ENCODE measurements around the gene ST6GALNAC4. TPM values are rescaled to one million over a fixed set of nuclear protein-coding genes. Genes with fewer than 3 reads are reported as not detected.

Gene ST6GALNAC4
- total and polyA plus RNA-seq, 10 of the 15 experiments (the other 5 are each of a cell fraction or from before 2014, with no cell fraction given) = 4.2 to 63.2 (median 35.2) TPM

- Histone ChIP-seq H3K27ac (ENCODE audit: control insufficient read depth, insufficient read depth) (peak overlapping the region; percentile 90), H3K4me1 (ENCODE audit: control insufficient read depth, insufficient read depth, low read length) (peaks cover 61% of the 10 kb centered on the region), H3K9ac (ENCODE audit: control insufficient read depth, insufficient read depth, low read length) (peak overlapping the region; percentile 57), H3K4me2 (ENCODE audit: control insufficient read depth, insufficient read depth) (peak overlapping the region; percentile 75), H3K9me3 (replicated peaks; ENCODE audit: control insufficient read depth, insufficient read depth, low read length) (no peaks in the 10 kb centered on the region), H2AFZ (ENCODE audit: control insufficient read depth, low read depth, low read length) (no peak overlapping the region), H3K36me3 (ENCODE audit: control insufficient read depth in 2 of 2, insufficient read depth in 2 of 2, low read length in 1 of 2) (peaks cover 3 to 13% of the 10 kb centered on the region in 2 experiments; a peak in 2 of 4 replicates), H3K79me2 (ENCODE audit: control insufficient read depth, insufficient read depth, low read length) (peaks cover 8% of the 10 kb centered on the region), H4K20me1 (ENCODE audit: control insufficient read depth, insufficient read depth) (no peaks in the 10 kb centered on the region), H3K27me3 (replicated peaks in 1 of 2; ENCODE audit: control insufficient read depth in 2 of 2, insufficient read depth in 2 of 2, low read length in 1 of 2) (no peaks in the 10 kb centered on the region), H3K4me3 (0 out of 2 replicates have a peak overlapping the region, but pooled peaks have one; percentile 5)
- BruUV-seq (replicated peaks) = no TSS peak
- DNase-seq (ENCODE audit: low read depth, low spot score) (no peak), FAIRE-seq (peak; percentile 69), ATAC-seq (peak; percentile 67)
- ChIA-PET POLR2A (interaction anchor here (0.5 to 11.0 kb wide), 9 partner anchors 10 to 474 kb away, joined by 3 to 166 read pairs (median 4); partner anchors contain the start of genes CDK9, SH2D3C and ST6GALNAC4), RAD21 (ENCODE audit: unreplicated experiment) (interaction anchor here (0.7 to 10.1 kb wide), 6 partner anchors 8 to 171 kb away, joined by 3 to 92 read pairs (median 6); partner anchors contain the start of genes SH2D3C, ST6GALNAC4 and TOR2A), CTCF (interaction anchor here (0.7 to 1.6 kb wide), 9 partner anchors 10 to 122 kb away, joined by 3 to 18 read pairs (median 4); partner anchors contain the start of gene ST6GALNAC4), SMC1A (ENCODE audit: uncharacterized antibody, unreplicated experiment) (interaction anchor here (1.0 to 4.9 kb wide), 6 partner anchors 11 to 126 kb away, joined by 3 to 37 read pairs (median 5); partner anchors contain the start of gene ST6GALNAC4)
- WGBS (ENCODE audit: insufficient coverage, insufficient replicate concordance, low lambda C conversion rate, missing lambda C conversion rate) = 2% methylated on average over 12 of the region's 12 CpGs
- in situ Hi-C loops (cut with MboI) = no loop called here
- intact Hi-C loops (cut with micrococcal nuclease; ENCODE audit: unreplicated experiment) = no loop called here
- TF ChIP-seq, protein P1, sequence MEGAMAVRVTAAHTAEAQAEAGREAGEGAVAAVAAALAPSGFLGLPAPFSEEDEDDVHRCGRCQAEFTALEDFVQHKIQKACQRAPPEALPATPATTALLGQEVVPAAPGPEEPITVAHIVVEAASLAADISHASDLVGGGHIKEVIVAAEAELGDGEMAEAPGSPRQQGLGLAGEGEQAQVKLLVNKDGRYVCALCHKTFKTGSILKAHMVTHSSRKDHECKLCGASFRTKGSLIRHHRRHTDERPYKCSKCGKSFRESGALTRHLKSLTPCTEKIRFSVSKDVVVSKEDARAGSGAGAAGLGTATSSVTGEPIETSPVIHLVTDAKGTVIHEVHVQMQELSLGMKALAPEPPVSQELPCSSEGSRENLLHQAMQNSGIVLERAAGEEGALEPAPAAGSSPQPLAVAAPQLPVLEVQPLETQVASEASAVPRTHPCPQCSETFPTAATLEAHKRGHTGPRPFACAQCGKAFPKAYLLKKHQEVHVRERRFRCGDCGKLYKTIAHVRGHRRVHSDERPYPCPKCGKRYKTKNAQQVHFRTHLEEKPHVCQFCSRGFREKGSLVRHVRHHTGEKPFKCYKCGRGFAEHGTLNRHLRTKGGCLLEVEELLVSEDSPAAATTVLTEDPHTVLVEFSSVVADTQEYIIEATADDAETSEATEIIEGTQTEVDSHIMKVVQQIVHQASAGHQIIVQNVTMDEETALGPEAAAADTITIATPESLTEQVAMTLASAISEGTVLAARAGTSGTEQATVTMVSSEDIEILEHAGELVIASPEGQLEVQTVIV (IDR thresholded peaks at IDR 0.05; ENCODE audit: borderline replicate concordance, partially characterized antibody) = no peak
- TF ChIP-seq TCF12 (IDR thresholded peaks at IDR 0.05; ENCODE audit: low read depth, low read length) = 0 out of 2 replicates have a peak, but pooled peaks have one; percentile 25
- 0 out of 2 replicates have a peak, but pooled peaks have one; percentile 2 for TF ChIP-seq DPF2 (IDR thresholded peaks at IDR 0.05)
- TF ChIP-seq RELB (IDR thresholded peaks at IDR 0.05; ENCODE audit: low read depth) = 0 out of 2 replicates have a peak, but pooled peaks have one; percentile 31
- peak in 1 of 2 experiments; percentile 9; a peak in 1 of 4 replicates for TF ChIP-seq IKZF2 (IDR thresholded peaks at IDR 0.05)
- no peak for TF ChIP-seq CREB1 (IDR thresholded peaks at IDR 0.05; ENCODE audit: low read depth)
- TF ChIP-seq, protein P2, sequence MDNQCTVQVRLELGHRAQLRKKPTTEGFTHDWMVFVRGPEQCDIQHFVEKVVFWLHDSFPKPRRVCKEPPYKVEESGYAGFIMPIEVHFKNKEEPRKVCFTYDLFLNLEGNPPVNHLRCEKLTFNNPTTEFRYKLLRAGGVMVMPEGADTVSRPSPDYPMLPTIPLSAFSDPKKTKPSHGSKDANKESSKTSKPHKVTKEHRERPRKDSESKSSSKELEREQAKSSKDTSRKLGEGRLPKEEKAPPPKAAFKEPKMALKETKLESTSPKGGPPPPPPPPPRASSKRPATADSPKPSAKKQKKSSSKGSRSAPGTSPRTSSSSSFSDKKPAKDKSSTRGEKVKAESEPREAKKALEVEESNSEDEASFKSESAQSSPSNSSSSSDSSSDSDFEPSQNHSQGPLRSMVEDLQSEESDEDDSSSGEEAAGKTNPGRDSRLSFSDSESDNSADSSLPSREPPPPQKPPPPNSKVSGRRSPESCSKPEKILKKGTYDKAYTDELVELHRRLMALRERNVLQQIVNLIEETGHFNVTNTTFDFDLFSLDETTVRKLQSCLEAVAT (IDR thresholded peaks at IDR 0.05) = 0 out of 2 replicates have a peak, but pooled peaks have one; percentile 18
- peak; percentile 72 for TF ChIP-seq ZNF687 (IDR thresholded peaks at IDR 0.05)
Observed at GRCh38 chr9:127905788-127906191, 11.1 kb downstream of the ST6GALNAC4 start.
